ENCODE data around the gene HYLS1.

The HYLS1 gene

GRCh38 chr11:125948278-125949051 is 61.0 kb downstream of the HYLS1 start:
- Histone ChIP-seq H3K9me3 (ENCODE audit: control insufficient read depth, insufficient read depth, low read length) (no peaks in the 10 kb centered on the region), H3K4me3 (ENCODE audit: low read length) (no peak overlapping the region), H3K9me2 (replicated peaks; ENCODE audit: control insufficient read depth, low read length) (no peaks in the 10 kb centered on the region), H3K27me3 (ENCODE audit: control insufficient read depth, low read length) (no peaks in the 10 kb centered on the region), H3K4me1 (ENCODE audit: control insufficient read depth, low read length) (no peaks in the 10 kb centered on the region), H3K36me3 (ENCODE audit: control insufficient read depth, low read length) (no peaks in the 10 kb centered on the region), H3K79me2 (ENCODE audit: control insufficient read depth, low read length) (no peaks in the 10 kb centered on the region), H4K20me1 (ENCODE audit: control insufficient read depth, insufficient read depth, low read depth, low read length) (no peaks in the 10 kb centered on the region), H3K27ac (ENCODE audit: low read depth, low read length) (no peak overlapping the region), H3K4me2 (ENCODE audit: low read length) (no peak overlapping the region), H3F3A (ENCODE audit: control insufficient read depth, insufficient read depth) (no peaks in the 10 kb centered on the region)
- TF ChIP-seq CTCF (IDR thresholded peaks at IDR 0.05; ENCODE audit: low read depth, low read length, poor library complexity, severe bottlenecking) (no peak), EZH2phosphoT487 (IDR thresholded peaks at IDR 0.05; ENCODE audit: borderline replicate concordance, low read length) (no peak)

- Histone ChIP-seq H3K79me2 (ENCODE audit: control insufficient read depth, low read length) (no peaks in the 10 kb centered on the region), H3K4me2 (ENCODE audit: low read length) (no peak overlapping the region), H4K20me1 (ENCODE audit: control insufficient read depth, insufficient read depth, low read depth, low read length) (no peaks in the 10 kb centered on the region), H3F3A (ENCODE audit: control insufficient read depth, insufficient read depth) (no peaks in the 10 kb centered on the region), H3K9me3 (ENCODE audit: control insufficient read depth, insufficient read depth, low read length) (no peaks in the 10 kb centered on the region), H3K9me2 (replicated peaks; ENCODE audit: control insufficient read depth, low read length) (no peaks in the 10 kb centered on the region), H3K27me3 (ENCODE audit: control insufficient read depth, low read length) (no peaks in the 10 kb centered on the region), H3K4me1 (ENCODE audit: control insufficient read depth, low read length) (no peaks in the 10 kb centered on the region), H3K27ac (ENCODE audit: low read depth, low read length) (no peak overlapping the region), H3K36me3 (ENCODE audit: control insufficient read depth, low read length) (no peaks in the 10 kb centered on the region), H3K4me3 (ENCODE audit: low read length) (no peak overlapping the region)
- TF ChIP-seq EZH2phosphoT487 (IDR thresholded peaks at IDR 0.05; ENCODE audit: borderline replicate concordance, low read length): no peak
Measured at GRCh38 chr11:125949271-125950177, 62.1 kb downstream of the HYLS1 start.

GRCh38 chr11:125950178-125950490 is 62.7 kb downstream of the HYLS1 start:
- Histone ChIP-seq H3K27ac (ENCODE audit: low read depth, low read length) (no peak overlapping the region), H3K79me2 (ENCODE audit: control insufficient read depth, low read length) (no peaks in the 10 kb centered on the region), H3K9me3 (ENCODE audit: control insufficient read depth, insufficient read depth, low read length) (no peaks in the 10 kb centered on the region), H3K27me3 (ENCODE audit: control insufficient read depth, low read length) (no peaks in the 10 kb centered on the region), H3K4me3 (ENCODE audit: low read length) (no peak overlapping the region), H3F3A (ENCODE audit: control insufficient read depth, insufficient read depth) (no peaks in the 10 kb centered on the region), H3K4me1 (ENCODE audit: control insufficient read depth, low read length) (no peaks in the 10 kb centered on the region), H4K20me1 (ENCODE audit: control insufficient read depth, insufficient read depth, low read depth, low read length) (no peaks in the 10 kb centered on the region), H3K4me2 (ENCODE audit: low read length) (no peak overlapping the region), H3K9me2 (replicated peaks; ENCODE audit: control insufficient read depth, low read length) (no peaks in the 10 kb centered on the region), H3K36me3 (ENCODE audit: control insufficient read depth, low read length) (no peaks in the 10 kb centered on the region)
- TF ChIP-seq CTCF (IDR thresholded peaks at IDR 0.05; ENCODE audit: low read depth, low read length, poor library complexity, severe bottlenecking): no peak
- no peak for TF ChIP-seq EZH2phosphoT487 (IDR thresholded peaks at IDR 0.05; ENCODE audit: borderline replicate concordance, low read length)

All from DOHH2 (cell line).